Astrocyte of the spinal cord (primary cell): Measurements from ENCODE around the gene ELMOD3.
"Not testable (repeated sequence)": the region's sequence is repeated elsewhere in the genome, so short reads cannot be mapped to it uniquely, and the experiment has no call there.

Experiments
- DNase-seq: peaks from one replicate; pipeline ENCODE4 v3.0.0; 2011; ENCODE audit warnings: low read depth, low spot score
- H3K4me3 ChIP-seq: 2 replicates; pipeline ENCODE4 v1.5.1; 2011; ENCODE audit warnings: low read depth, mild to moderate bottlenecking, low read length, moderate library complexity
- CTCF ChIP-seq: IDR thresholded peaks from 2 replicates; pipeline ENCODE4 v1.5.1; 2012; ENCODE audit warnings: low read depth, mild to moderate bottlenecking, low read length, inconsistent platforms
- in situ Hi-C: cut with HindIII; loops from 2 replicates; pipeline ENCODE4 v1.10.0; 2017; ENCODE audit warnings: low sequenced_read_pairs

ELMOD3 gene

GRCh38 chr2:85324639-85325465 is 29.7 kb upstream of the ELMOD3 start:
- TF ChIP-seq CTCF: no peak
- DNase-seq: no peak
- H3K4me3 ChIP-seq: peak overlapping the region; percentile 87
- in situ Hi-C loops: no loop called here

- in situ Hi-C loops: no loop called here
- peak overlapping the region; percentile 87 for H3K4me3 ChIP-seq
- no peak for DNase-seq
- no peak for TF ChIP-seq CTCF
These were observed 29.1 kb upstream of the ELMOD3 start for GRCh38 chr2:85325466-85325811.

GRCh38 chr2:85326406-85327159 is 28.0 kb upstream of the ELMOD3 start:
- in situ Hi-C loops: no loop called here
- peak overlapping the region; percentile 87 for H3K4me3 ChIP-seq
- no peak for TF ChIP-seq CTCF
- peak; percentile 30 for DNase-seq

GRCh38 chr2:85327160-85327821 is 27.3 kb upstream of the ELMOD3 start:
- peak; percentile 54 for DNase-seq
- peak overlapping the region; percentile 87 for H3K4me3 ChIP-seq
- in situ Hi-C loops: no loop called here
- TF ChIP-seq CTCF: no peak

- in situ Hi-C loops: no loop called here
- peak; percentile 91 for DNase-seq
- peak within 1 kb of the TSS; percentile 87 for H3K4me3 ChIP-seq
- TF ChIP-seq CTCF: no peak
These were observed 26.5 kb upstream of the ELMOD3 start, which contains the start of gene TGOLN2 for GRCh38 chr2:85327822-85328617. TGOLN2 (minus strand) TSS chr2:85327989; CDS start chr2:85327962, 27 bp downstream.

GRCh38 chr2:85329181-85329651 is 25.4 kb upstream of the ELMOD3 start:
- H3K4me3 ChIP-seq: no peak overlapping the region
- no peak for DNase-seq
- no peak for TF ChIP-seq CTCF
- in situ Hi-C loops: no loop called here

GRCh38 chr2:85329701-85330100 is 24.9 kb upstream of the ELMOD3 start:
- DNase-seq, H3K4me3 ChIP-seq, in situ Hi-C loops: not testable (repeated sequence)
